Measurements from ENCODE around the gene CALU.

CALU gene

GRCh38 chr7:128778946-128779345 is 39.8 kb downstream of the CALU start:
- no peak for DNase-seq
- Histone ChIP-seq H3K36me3 (peaks cover 0 to 11% (median 5%) of the 10 kb centered on the region in 3 donors), H3K27me3 (no peaks in the 10 kb centered on the region), H3K9me3 (no peaks in the 10 kb centered on the region), H3K4me1 (peaks cover 0 to 31% (median 4%) of the 10 kb centered on the region in 4 donors), H3K27ac (no peak overlapping the region), H3K4me3 (no peak overlapping the region)
- no peak for TF ChIP-seq CTCF (IDR thresholded peaks at IDR 0.05)
- intact Hi-C loops (cut with DNase I; ENCODE audit: low total_unique reads) = no loop called here

DNA sequence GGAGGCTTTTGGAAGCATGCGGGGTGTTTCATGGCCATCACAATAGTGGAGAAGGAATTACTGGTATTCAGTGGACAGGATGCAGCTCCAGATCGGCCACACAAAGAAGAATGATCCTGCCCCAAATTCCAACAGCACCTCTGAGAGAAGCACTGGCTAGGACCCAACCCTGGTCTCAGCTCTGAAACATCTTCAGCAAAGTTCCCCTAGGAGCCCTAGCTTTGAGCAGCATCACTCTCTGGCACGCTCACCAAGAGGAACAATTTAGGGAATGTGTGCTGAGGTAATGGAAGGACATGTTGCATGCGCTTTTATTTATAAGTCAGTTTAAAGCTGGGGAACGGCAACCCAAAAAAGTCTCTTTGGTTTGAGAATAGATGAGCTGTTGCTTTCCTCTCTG is 42.0 kb downstream of the CALU start:
- H3K4me3 ChIP-seq = no peak overlapping the region
- TF ChIP-seq CTCF (IDR thresholded peaks at IDR 0.05) = no peak
- DNase-seq = no peak
- intact Hi-C loops (cut with DNase I; ENCODE audit: low total_unique reads) = no loop called here
- H3K27me3 ChIP-seq = no peaks in the 10 kb centered on the region
- H3K9me3 ChIP-seq = no peaks in the 10 kb centered on the region
- H3K4me1 ChIP-seq = peaks cover 0 to 31% (median 4%) of the 10 kb centered on the region in 4 donors
- H3K36me3 ChIP-seq = no peaks in the 10 kb centered on the region
- H3K27ac ChIP-seq = peak overlapping the region; percentile 6 to 58

DNA sequence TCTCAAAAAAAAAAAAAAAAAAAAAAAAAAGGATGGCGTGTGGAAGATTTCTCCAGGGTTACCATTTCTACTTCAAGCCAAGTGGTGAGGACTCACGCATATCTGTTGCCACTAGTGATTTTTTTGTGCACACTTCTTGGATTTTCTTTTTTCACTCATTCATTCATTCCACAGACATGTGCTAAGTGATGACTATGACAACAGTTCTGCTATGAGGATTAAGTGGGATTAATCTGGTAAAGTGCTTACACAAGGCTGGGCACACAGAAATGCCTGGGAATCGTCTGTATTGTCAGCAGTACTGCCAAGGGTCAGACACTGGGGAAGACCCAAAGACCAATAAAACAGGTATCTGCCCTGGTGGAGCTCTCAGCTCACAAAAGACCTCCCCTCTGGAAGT is 42.7 kb downstream of the CALU start:
- intact Hi-C loops (cut with DNase I; ENCODE audit: low total_unique reads) = no loop called here
- TF ChIP-seq CTCF (IDR thresholded peaks at IDR 0.05) = no peak
- peaks cover 0 to 31% (median 4%) of the 10 kb centered on the region in 4 donors for H3K4me1 ChIP-seq
- peak overlapping the region in 1 of 2 donors; percentile 58 for H3K27ac ChIP-seq
- H3K27me3 ChIP-seq = no peaks in the 10 kb centered on the region
- no peaks in the 10 kb centered on the region for H3K9me3 ChIP-seq
- DNase-seq = no peak
- no peak overlapping the region for H3K4me3 ChIP-seq
- H3K36me3 ChIP-seq = no peaks in the 10 kb centered on the region

DNA sequence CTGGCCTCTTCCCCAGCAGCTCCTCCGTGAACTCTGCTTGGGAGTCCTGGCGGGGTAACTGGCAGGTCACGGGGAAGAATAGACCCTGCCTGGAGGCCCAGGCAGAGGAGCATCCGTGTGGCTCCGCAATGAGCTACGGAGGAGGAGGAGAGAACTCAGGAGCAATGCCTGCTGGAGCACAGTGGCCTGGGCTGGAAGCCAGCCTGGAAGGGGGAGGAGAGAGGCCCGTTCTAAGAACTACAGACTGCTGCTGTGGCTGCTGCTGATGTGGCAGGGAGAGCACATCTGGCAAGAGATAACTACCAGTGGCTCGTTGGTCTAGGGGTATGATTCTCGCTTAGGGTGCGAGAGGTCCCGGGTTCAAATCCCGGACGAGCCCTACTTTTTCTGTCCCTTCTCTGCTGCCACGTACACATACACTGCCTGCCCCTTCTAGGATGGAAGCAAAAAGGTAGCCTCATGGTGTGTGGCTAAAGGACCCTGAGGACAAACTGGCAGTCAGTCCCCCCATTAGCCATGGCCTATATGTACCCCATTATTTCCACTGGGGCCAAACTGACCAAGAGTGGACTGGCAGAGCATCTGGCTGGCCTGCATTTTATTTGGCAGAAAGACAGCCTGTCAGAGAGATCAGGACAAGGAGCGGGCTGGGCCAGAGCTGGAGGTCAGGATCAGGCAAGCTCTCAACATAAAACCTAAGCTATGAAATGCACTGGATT is 44.1 kb downstream of the CALU start:
- Histone ChIP-seq H3K27ac (peak overlapping the region; percentile 11 to 58), H3K4me3 (no peak overlapping the region), H3K4me1 (peaks cover 0 to 31% (median 4%) of the 10 kb centered on the region in 4 donors), H3K27me3 (no peaks in the 10 kb centered on the region), H3K9me3 (no peaks in the 10 kb centered on the region), H3K36me3 (no peaks in the 10 kb centered on the region)
- TF ChIP-seq CTCF (IDR thresholded peaks at IDR 0.05) = no peak
- DNase-seq = peak; percentile 74 to 88
- intact Hi-C loops (cut with DNase I; ENCODE audit: low total_unique reads) = loop anchor here (1.0 kb wide), 1 partner anchor 40 kb away; no protein-coding TSS in a partner anchor

- H3K27ac ChIP-seq = no peak overlapping the region
- TF ChIP-seq CTCF (IDR thresholded peaks at IDR 0.05) = no peak
- peaks cover 0 to 37% (median 9%) of the 10 kb centered on the region in 4 donors for H3K4me1 ChIP-seq
- intact Hi-C loops (cut with DNase I; ENCODE audit: low total_unique reads) = no loop called here
- no peak overlapping the region for H3K4me3 ChIP-seq
- H3K36me3 ChIP-seq = no peaks in the 10 kb centered on the region
- no peaks in the 10 kb centered on the region for H3K27me3 ChIP-seq
- no peaks in the 10 kb centered on the region for H3K9me3 ChIP-seq
- no peak for DNase-seq
Measured at GRCh38 chr7:128785738-128786137, 46.6 kb downstream of the CALU start.
